GM23338 (cell line): ENCODE data around the gene SLC4A2. TPM values are rescaled to one million over a fixed set of nuclear protein-coding genes. Genes with fewer than 3 reads are reported as not detected.

Experiments used
- ATAC-seq: fragments of 200-7000 bp; cut with Tn5 transposase; 3 replicates; pipeline ENCODE4 v1.9.1; 2020
- DNase-seq: peaks from one replicate; pipeline ENCODE4 v3.0.0-alpha.2; 2015; ENCODE audit warnings: low spot score
- H2AFZ ChIP-seq: fragments of 200-600 bp; sonication (generic); 2 replicates; pipeline ENCODE4 v1.8.0; 2016; ENCODE audit warnings: antibody characterized with exemption, mild to moderate bottlenecking, moderate library complexity
- H3F3A ChIP-seq: fragments of 200-600 bp; sonication (generic); replicated peaks from 2 replicates; pipeline ENCODE4 v1.8.0; 2017; ENCODE audit warnings: antibody characterized with exemption, mixed run types, low read depth
- H3K27ac ChIP-seq: fragments of 200-600 bp; sonication (generic); 2 replicates; pipeline ENCODE4 v1.6.1; 2016; ENCODE audit warnings: low read depth
- H3K27me3 ChIP-seq: fragments of 200-600 bp; sonication (generic); 2 replicates; pipeline ENCODE4 v1.8.0; 2016; ENCODE audit warnings: mild to moderate bottlenecking, mixed run types, moderate library complexity; ENCODE audit not compliant: insufficient read depth
- H3K36me3 ChIP-seq: fragments of 200-600 bp; sonication (generic); 2 replicates; pipeline ENCODE4 v1.8.0; 2016; ENCODE audit warnings: mild to moderate bottlenecking; ENCODE audit not compliant: insufficient read depth
- H3K4me1 ChIP-seq: fragments of 200-600 bp; sonication (generic); 2 replicates; pipeline ENCODE4 v1.8.0; 2016; ENCODE audit warnings: mild to moderate bottlenecking, moderate library complexity; ENCODE audit not compliant: insufficient read depth
- H3K4me2 ChIP-seq: fragments of 200-600 bp; sonication (generic); 2 replicates; pipeline ENCODE4 v1.7.1; 2017; ENCODE audit warnings: mixed run types
- H3K4me3 ChIP-seq: fragments of 200-600 bp; sonication (generic); 2 replicates; pipeline ENCODE4 v1.6.1; 2016; ENCODE audit warnings: mixed run types
- H3K79me2 ChIP-seq: fragments of 200-600 bp; sonication (generic); replicated peaks from 2 replicates; pipeline ENCODE4 v1.8.0; 2017; ENCODE audit warnings: mild to moderate bottlenecking; ENCODE audit not compliant: insufficient read depth
- H3K9me2 ChIP-seq: fragments of 200-600 bp; sonication (generic); 2 replicates; pipeline ENCODE4 v1.8.0; 2017; ENCODE audit not compliant: insufficient read depth
- H4K20me1 ChIP-seq: fragments of 200-600 bp; sonication (generic); replicated peaks from 2 replicates; pipeline ENCODE4 v1.8.0; 2017; ENCODE audit warnings: mild to moderate bottlenecking; ENCODE audit not compliant: insufficient read depth
- H3K27ac Mint-ChIP-seq: 2 replicates; pipeline ENCODE4 v1.8.0; 2020; ENCODE audit warnings: inconsistent platforms, mild to moderate bottlenecking, moderate library complexity, mixed read lengths
- H3K27me3 Mint-ChIP-seq: 3 replicates; pipeline ENCODE4 v1.8.0; 2022; ENCODE audit warnings: low read depth, mild to moderate bottlenecking, moderate library complexity, mixed read lengths, inconsistent platforms; ENCODE audit not compliant: insufficient read depth, poor library complexity
- H3K36me3 Mint-ChIP-seq: 3 replicates; pipeline ENCODE4 v1.8.0; 2021; ENCODE audit warnings: low read depth, mild to moderate bottlenecking, inconsistent platforms, moderate library complexity, mixed read lengths
- H3K4me1 Mint-ChIP-seq: 3 replicates; pipeline ENCODE4 v1.8.0; 2020; ENCODE audit warnings: mild to moderate bottlenecking, inconsistent platforms, mixed read lengths
- H3K4me3 Mint-ChIP-seq: 3 replicates; pipeline ENCODE4 v1.8.0; 2021; ENCODE audit warnings: moderate library complexity, mild to moderate bottlenecking, inconsistent platforms, mixed read lengths
- H3K9me3 Mint-ChIP-seq: 3 replicates; pipeline ENCODE4 v1.8.0; 2020; ENCODE audit warnings: moderate library complexity, mild to moderate bottlenecking, inconsistent platforms, mixed read lengths
- CREB1 ChIP-seq: fragments of 250-450 bp; sonication (Bioruptor Pico); IDR thresholded peaks from 2 replicates; pipeline ENCODE4 v1.5.0; 2020; ENCODE audit warnings: low read depth, mild to moderate bottlenecking, moderate library complexity
- CTCF ChIP-seq, 2 experiments: fragments of 200-600 bp in 1 of 2; sonication (generic) in 1 of 2; conservative IDR thresholded peaks; 2 replicates each; pipeline versions ENCODE4 v1.5.1 to v1.6.1; 2016 to 2017; ENCODE audit warnings: antibody characterized with exemption in 2 of 2, low read depth in 2 of 2, mild to moderate bottlenecking in 2 of 2, moderate library complexity in 1 of 2
- ETS1 ChIP-seq: IDR thresholded peaks from 2 replicates; pipeline ENCODE4 v1.6.1; 2016; ENCODE audit warnings: antibody characterized with exemption
- EZH2 ChIP-seq: fragments of 200-600 bp; sonication (generic); IDR thresholded peaks from one replicate; pipeline ENCODE4 v1.8.0; 2017; ENCODE audit warnings: antibody characterized with exemption, mild to moderate bottlenecking, low read depth; ENCODE audit not compliant: unreplicated experiment
- EZH2phosphoT487 ChIP-seq: fragments of 200-600 bp; sonication (generic); IDR thresholded peaks from one replicate; pipeline ENCODE4 v1.8.1; 2018; ENCODE audit warnings: antibody characterized with exemption; ENCODE audit not compliant: unreplicated experiment
- JUNB ChIP-seq: IDR thresholded peaks from one replicate; pipeline ENCODE4 v1.6.1; 2016; ENCODE audit warnings: antibody characterized with exemption; ENCODE audit not compliant: unreplicated experiment
- NANOG ChIP-seq: IDR thresholded peaks from 2 replicates; pipeline ENCODE4 v1.6.1; 2016; ENCODE audit warnings: antibody characterized with exemption, borderline replicate concordance
- POLR2AphosphoS5 ChIP-seq: IDR thresholded peaks from 2 replicates; pipeline ENCODE4 v1.6.1; 2016; ENCODE audit warnings: antibody characterized with exemption, low read depth
- STAT1 ChIP-seq: IDR thresholded peaks from one replicate; pipeline ENCODE4 v1.6.1; 2016; ENCODE audit warnings: antibody characterized with exemption; ENCODE audit not compliant: unreplicated experiment
- ZNF331 ChIP-seq: fragments of 250-450 bp; sonication (Bioruptor Pico); IDR thresholded peaks from 2 replicates; pipeline ENCODE4 v1.5.0; 2020; ENCODE audit warnings: low read depth, mild to moderate bottlenecking, moderate library complexity
- ZNF462 ChIP-seq: fragments of 250-450 bp; sonication (Bioruptor Pico); IDR thresholded peaks from 2 replicates; pipeline ENCODE4 v1.5.0; 2020; ENCODE audit warnings: mild to moderate bottlenecking, moderate library complexity
- polyA plus RNA-seq: library from polyadenylated mRNA; unstranded; fragments of >200 nt; fragmentation: Nextera tagmentation; extraction: Ambion mirVana; gene quantifications from 2 replicates; pipeline ENCODE4 v1.2.1, GENCODE V29; 2016
- total RNA-seq: library from RNA; depleted of rRNA; stranded (reverse); fragments of >200 nt; shearing (Covaris generic); gene quantifications from 2 replicates; pipeline ENCODE4 v1.2.3, GENCODE V29; 2014

The SLC4A2 gene
- total and polyA plus RNA-seq, 2 experiments from 2014 or later = 64.8 to 106 TPM

- H3K4me1 Mint-ChIP-seq = peaks cover 42% of the 10 kb centered on the region
- TF ChIP-seq CTCF (conservative IDR thresholded peaks at IDR 0.05; ENCODE audit: low read depth in 2 of 2) = no peak
- peak; percentile 49 for TF ChIP-seq CREB1 (CRISPR knock-in tag)
- no peak for TF ChIP-seq EZH2
- peak; percentile 83 for TF ChIP-seq POLR2AphosphoS5
- TF ChIP-seq NANOG = peak; percentile 31; the same call in 1 of the 2 replicates
- TF ChIP-seq JUNB = no peak
- peak; percentile 99 for TF ChIP-seq ETS1
- ATAC-seq = peak; percentile 70
- H3K4me3 Mint-ChIP-seq = peak overlapping the region; percentile 86
- no peaks in the 10 kb centered on the region; the same call in 1 of the 2 replicates for H4K20me1 ChIP-seq
- H3K4me3 ChIP-seq = peak overlapping the region; percentile 99
- no peaks in the 10 kb centered on the region for H3K36me3 Mint-ChIP-seq
- H3K4me2 ChIP-seq = peak overlapping the region; percentile 95
- peak; percentile 100 for DNase-seq
- H3K79me2 ChIP-seq = peaks cover 4% of the 10 kb centered on the region; the same call in 1 of the 2 replicates
- no peak overlapping the region for H3K27ac ChIP-seq
- no peak overlapping the region for H2AFZ ChIP-seq
- peaks cover 32% of the 10 kb centered on the region for H3K4me1 ChIP-seq
- H3F3A ChIP-seq = peaks cover 14% of the 10 kb centered on the region
- peaks cover 43% of the 10 kb centered on the region for H3K27me3 Mint-ChIP-seq
- H3K27ac Mint-ChIP-seq = peak overlapping the region; percentile 74
- no peaks in the 10 kb centered on the region for H3K9me2 ChIP-seq
- peaks cover 36% of the 10 kb centered on the region for H3K27me3 ChIP-seq
- H3K36me3 ChIP-seq = no peaks in the 10 kb centered on the region
- no peaks in the 10 kb centered on the region for H3K9me3 Mint-ChIP-seq
These were observed 1.2 kb upstream of the SLC4A2 start for GRCh38 chr7:151057989-151058780.

- no peaks in the 10 kb centered on the region; the same call in 1 of the 2 replicates for H4K20me1 ChIP-seq
- H2AFZ ChIP-seq = peak overlapping the region; percentile 29; the same call in 1 of the 2 replicates
- no peak for DNase-seq
- H3K9me3 Mint-ChIP-seq = no peaks in the 10 kb centered on the region
- H3K27me3 Mint-ChIP-seq = peaks cover 45% of the 10 kb centered on the region
- H3K4me1 ChIP-seq = peaks cover 36% of the 10 kb centered on the region
- H3K4me3 Mint-ChIP-seq = peak overlapping the region; percentile 86
- peak overlapping the region; percentile 95 for H3K4me2 ChIP-seq
- no peak for ATAC-seq
- H3K27ac Mint-ChIP-seq = 0 out of 2 replicates have a peak overlapping the region, but pooled peaks have one; percentile 40
- H3K9me2 ChIP-seq = no peaks in the 10 kb centered on the region
- no peaks in the 10 kb centered on the region for H3K36me3 ChIP-seq
- no peak overlapping the region for H3K27ac ChIP-seq
- H3K4me3 ChIP-seq = peak overlapping the region; percentile 99
- H3K79me2 ChIP-seq = peaks cover 10% of the 10 kb centered on the region
- H3K27me3 ChIP-seq = peaks cover 36% of the 10 kb centered on the region
- peaks cover 47% of the 10 kb centered on the region for H3K4me1 Mint-ChIP-seq
- peaks cover 4% of the 10 kb centered on the region; the same call in 1 of the 3 replicates for H3K36me3 Mint-ChIP-seq
- peaks cover 14% of the 10 kb centered on the region for H3F3A ChIP-seq
- no peak for TF ChIP-seq ZNF331 (CRISPR knock-in tag)
- TF ChIP-seq EZH2phosphoT487 = no peak
- TF ChIP-seq NANOG = no peak
- TF ChIP-seq ZNF462 (CRISPR knock-in tag) = no peak
- no peak for TF ChIP-seq STAT1
- TF ChIP-seq JUNB = no peak
These were observed 515 bp upstream of the SLC4A2 start for GRCh38 chr7:151058781-151059366.
